HFF-Myc (cell line): ENCODE measurements around the gene TMC7.

Experiments used
- DNase-seq: peaks from one replicate; pipeline ENCODE4 v3.0.0-alpha.2; 2011; ENCODE audit warnings: low read depth; ENCODE audit errors: extremely low read depth
- H3K4me3 ChIP-seq: replicated peaks from 2 replicates; pipeline ENCODE4 v1.5.1; 2011; ENCODE audit warnings: low read depth, mild to moderate bottlenecking, control low read depth, low read length
- TF ChIP-seq, protein P1 (sequence below): IDR thresholded peaks from 2 replicates; pipeline ENCODE4 v1.5.1; 2012; ENCODE audit warnings: mild to moderate bottlenecking, low read depth, low read length, control low read depth; ENCODE audit errors: missing control alignments

Gene TMC7

DNA sequence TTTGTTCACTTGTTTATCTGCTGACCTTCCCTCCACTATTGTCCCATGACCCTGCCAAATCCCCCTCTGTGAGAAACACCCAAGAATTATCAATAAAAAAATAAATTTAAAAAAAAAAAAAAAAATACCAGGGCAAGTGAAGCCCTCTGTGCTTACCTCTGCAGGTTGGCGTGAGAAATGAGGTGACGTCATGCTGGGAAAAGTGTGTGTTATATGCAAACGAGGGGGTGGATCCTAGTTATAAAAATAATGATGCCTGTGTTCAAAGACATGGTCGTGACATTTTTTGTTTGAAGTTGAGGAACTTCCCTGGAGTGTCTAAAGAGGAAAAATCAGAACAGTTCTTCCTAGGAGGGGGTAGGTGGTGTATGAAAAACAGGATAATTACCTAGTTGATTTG lies 20.2 kb downstream of the TMC7 start:
- TF ChIP-seq, protein P1, sequence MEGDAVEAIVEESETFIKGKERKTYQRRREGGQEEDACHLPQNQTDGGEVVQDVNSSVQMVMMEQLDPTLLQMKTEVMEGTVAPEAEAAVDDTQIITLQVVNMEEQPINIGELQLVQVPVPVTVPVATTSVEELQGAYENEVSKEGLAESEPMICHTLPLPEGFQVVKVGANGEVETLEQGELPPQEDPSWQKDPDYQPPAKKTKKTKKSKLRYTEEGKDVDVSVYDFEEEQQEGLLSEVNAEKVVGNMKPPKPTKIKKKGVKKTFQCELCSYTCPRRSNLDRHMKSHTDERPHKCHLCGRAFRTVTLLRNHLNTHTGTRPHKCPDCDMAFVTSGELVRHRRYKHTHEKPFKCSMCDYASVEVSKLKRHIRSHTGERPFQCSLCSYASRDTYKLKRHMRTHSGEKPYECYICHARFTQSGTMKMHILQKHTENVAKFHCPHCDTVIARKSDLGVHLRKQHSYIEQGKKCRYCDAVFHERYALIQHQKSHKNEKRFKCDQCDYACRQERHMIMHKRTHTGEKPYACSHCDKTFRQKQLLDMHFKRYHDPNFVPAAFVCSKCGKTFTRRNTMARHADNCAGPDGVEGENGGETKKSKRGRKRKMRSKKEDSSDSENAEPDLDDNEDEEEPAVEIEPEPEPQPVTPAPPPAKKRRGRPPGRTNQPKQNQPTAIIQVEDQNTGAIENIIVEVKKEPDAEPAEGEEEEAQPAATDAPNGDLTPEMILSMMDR: no peak
- H3K4me3 ChIP-seq: no peak overlapping the region
- no peak for DNase-seq

GRCh38 chr16:19005561-19006445 lies 22.1 kb downstream of the TMC7 start:
- TF ChIP-seq, protein P1: no peak
- DNase-seq: no peak
- H3K4me3 ChIP-seq: no peak overlapping the region

DNA sequence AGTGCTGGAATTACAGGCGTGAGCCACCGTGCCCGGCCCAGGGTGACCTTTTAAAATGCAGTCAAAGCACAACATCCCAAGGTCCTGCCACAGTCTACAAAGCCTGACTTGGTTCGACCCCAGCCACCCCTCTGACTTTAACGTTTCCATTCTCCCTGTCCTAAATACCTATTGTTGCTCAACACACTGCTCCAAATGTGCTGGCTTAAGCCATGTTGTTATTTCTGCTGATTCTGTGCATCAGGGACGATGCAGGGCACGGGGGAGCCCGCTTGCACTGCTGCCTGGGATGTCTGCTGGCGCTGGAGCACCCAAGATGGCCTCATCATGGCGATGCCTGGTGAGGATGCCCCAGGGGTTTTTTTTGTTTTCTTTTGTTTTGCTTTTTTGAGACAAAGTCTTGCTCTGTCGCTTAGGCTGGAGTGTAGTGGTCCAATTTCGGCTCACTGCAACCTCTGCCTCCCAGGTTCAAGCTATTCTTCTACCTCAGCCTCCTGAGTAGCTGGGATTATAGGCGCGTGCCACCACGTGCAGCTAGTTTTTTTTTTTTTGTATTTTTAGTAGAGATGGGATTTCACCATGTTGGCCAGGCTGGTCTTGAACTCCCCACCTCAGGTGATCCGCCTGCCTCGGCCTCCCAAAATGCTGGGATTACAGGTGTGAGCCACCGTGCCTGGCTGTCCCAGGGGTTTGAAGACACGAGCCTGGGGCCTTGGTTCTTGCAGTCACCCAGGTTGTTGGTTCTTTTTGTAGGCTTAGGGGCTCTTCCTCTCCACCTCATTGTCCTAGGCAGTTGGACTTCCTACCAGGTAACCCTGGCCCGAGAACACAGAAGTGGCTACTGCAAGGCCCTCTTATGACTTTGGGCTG lies 22.9 kb downstream of the TMC7 start:
- DNase-seq: no peak
- TF ChIP-seq, protein P1: no peak
- no peak overlapping the region for H3K4me3 ChIP-seq

GRCh38 chr16:19008245-19009169 lies 24.8 kb downstream of the TMC7 start:
- TF ChIP-seq, protein P1: no peak
- peak; percentile 82 for DNase-seq

GRCh38 chr16:19011169-19011731 lies 27.5 kb downstream of the TMC7 start:
- TF ChIP-seq, protein P1: no peak
- no peak overlapping the region for H3K4me3 ChIP-seq
- DNase-seq: no peak

More at GRCh38 chr16:19008245-19009169, 24.8 kb downstream of the TMC7 start:
- H3K4me3 ChIP-seq: no peak overlapping the region

- no peak for DNase-seq
- no peak overlapping the region for H3K4me3 ChIP-seq
- TF ChIP-seq, protein P1: no peak
These were observed 30.7 kb downstream of the TMC7 start for GRCh38 chr16:19014461-19014860.
